Mucosa of descending colon (tissue), 3 donors: ENCODE data around the gene REEP2. TPM values are rescaled to one million over a fixed set of nuclear protein-coding genes. Genes with fewer than 3 reads are reported as not detected.

Experiments used
- ATAC-seq: fragments of 200-7000 bp; cut with Tn5 transposase; one replicate; pipeline ENCODE4 v1.9.1; 2020; ENCODE audit warnings: mild to moderate bottlenecking, moderate library complexity
- DNase-seq, 3 donors: peaks; one replicate each; pipeline ENCODE4 v3.0.0-alpha.2; 2020
- H3K36me3 ChIP-seq: fragments of 200-600 bp; one replicate; pipeline ENCODE4 v1.8.0; 2021; ENCODE audit warnings: low read depth, mild to moderate bottlenecking
- H3K4me1 ChIP-seq: fragments of 200-600 bp; one replicate; pipeline ENCODE4 v1.8.0; 2021; ENCODE audit warnings: low read depth, mild to moderate bottlenecking
- H3K4me3 ChIP-seq: fragments of 200-600 bp; one replicate; pipeline ENCODE4 v1.8.0; 2021; ENCODE audit warnings: mild to moderate bottlenecking
- H3K9me3 ChIP-seq: fragments of 200-600 bp; one replicate; pipeline ENCODE4 v1.8.0; 2021; ENCODE audit warnings: mild to moderate bottlenecking
- CTCF ChIP-seq: fragments of 200-600 bp; IDR thresholded peaks from one replicate; pipeline ENCODE4 v1.8.0; 2022; ENCODE audit warnings: antibody characterized with exemption, mild to moderate bottlenecking
- intact Hi-C, 2 donors: fragments of 100-400 bp; cut with DNase I in 1 of 2; cut with micrococcal nuclease in 1 of 2; formaldehyde crosslinking; loops; one replicate each; pipeline versions ENCODE4 v1.11.0 to v1.11.1; 2022; cut with DNase I, micrococcal nuclease
- total RNA-seq, 3 donors: library from RNA; stranded (reverse); fragmentation: NEBNext Ultra II Directional in 2 of 3; extraction: Animal tissue kit (Norgen Biotek cat#: 25700) in 2 of 3; gene quantifications; one replicate each; pipeline versions ENCODE4 v1.2.1 to v1.2.4, GENCODE V29; 2021 to 2023
- donor health status: DM: no; HTN: no; CAD: no; lungs with moderate emphysema.
- donor health status: DM: no; HTN: no; CAD: no.
- donor health status: DM: no; HTN: yes; CAD: no.

REEP2 gene
- total RNA-seq, 3 donors from 2014 or later = 1.0 to 16.3 (median 2.7) TPM

- intact Hi-C loops = no loop called here
- no peak for ATAC-seq
- peak in 2 of 3 donors; percentile 60 to 65 for DNase-seq
- H3K4me1 ChIP-seq = peaks cover 13% of the 10 kb centered on the region
- no peaks in the 10 kb centered on the region for H3K9me3 ChIP-seq
- no peak for TF ChIP-seq CTCF
- no peaks in the 10 kb centered on the region for H3K36me3 ChIP-seq
- no peak overlapping the region for H3K4me3 ChIP-seq
Measured at GRCh38 chr5:138466900-138467710, 28.2 kb downstream of the REEP2 start.

- ATAC-seq = no peak
- no peak for TF ChIP-seq CTCF
- peaks cover 13% of the 10 kb centered on the region for H3K4me1 ChIP-seq
- DNase-seq = no peak
- H3K4me3 ChIP-seq = no peak overlapping the region
- H3K9me3 ChIP-seq = no peaks in the 10 kb centered on the region
- intact Hi-C loops = no loop called here
- no peaks in the 10 kb centered on the region for H3K36me3 ChIP-seq
Measured at GRCh38 chr5:138467711-138468132, 28.9 kb downstream of the REEP2 start.

DNA sequence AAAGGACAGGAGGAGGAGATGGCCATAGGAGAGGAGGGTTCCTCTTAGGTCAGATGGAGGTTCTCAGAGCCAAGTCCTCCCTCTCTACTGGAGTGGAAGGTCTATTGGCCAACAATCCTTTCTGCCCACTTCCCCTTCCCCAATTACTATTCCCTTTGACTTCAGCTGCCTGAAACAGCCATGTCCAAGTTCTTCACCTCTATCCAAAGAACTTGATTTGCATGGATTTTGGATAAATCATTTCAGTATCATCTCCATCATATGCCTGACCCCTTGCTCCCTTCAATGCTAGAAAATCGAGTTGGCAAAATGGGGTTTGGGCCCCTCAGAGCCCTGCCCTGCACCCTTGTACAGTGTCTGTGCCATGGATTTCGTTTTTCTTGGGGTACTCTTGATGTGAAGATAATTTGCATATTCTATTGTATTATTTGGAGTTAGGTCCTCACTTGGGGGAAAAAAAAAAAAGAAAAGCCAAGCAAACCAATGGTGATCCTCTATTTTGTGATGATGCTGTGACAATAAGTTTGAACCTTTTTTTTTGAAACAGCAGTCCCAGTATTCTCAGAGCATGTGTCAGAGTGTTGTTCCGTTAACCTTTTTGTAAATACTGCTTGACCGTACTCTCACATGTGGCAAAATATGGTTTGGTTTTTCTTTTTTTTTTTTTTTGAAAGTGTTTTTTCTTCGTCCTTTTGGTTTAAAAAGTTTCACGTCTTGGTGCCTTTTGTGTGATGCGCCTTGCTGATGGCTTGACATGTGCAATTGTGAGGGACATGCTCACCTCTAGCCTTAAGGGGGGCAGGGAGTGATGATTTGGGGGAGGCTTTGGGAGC is 29.5 kb downstream of the REEP2 start:
- H3K4me3 ChIP-seq = no peak overlapping the region
- no peak for DNase-seq
- no peak for TF ChIP-seq CTCF
- intact Hi-C loops = no loop called here
- no peaks in the 10 kb centered on the region for H3K36me3 ChIP-seq
- ATAC-seq = no peak
- H3K9me3 ChIP-seq = no peaks in the 10 kb centered on the region
- H3K4me1 ChIP-seq = peaks cover 12% of the 10 kb centered on the region

DNA sequence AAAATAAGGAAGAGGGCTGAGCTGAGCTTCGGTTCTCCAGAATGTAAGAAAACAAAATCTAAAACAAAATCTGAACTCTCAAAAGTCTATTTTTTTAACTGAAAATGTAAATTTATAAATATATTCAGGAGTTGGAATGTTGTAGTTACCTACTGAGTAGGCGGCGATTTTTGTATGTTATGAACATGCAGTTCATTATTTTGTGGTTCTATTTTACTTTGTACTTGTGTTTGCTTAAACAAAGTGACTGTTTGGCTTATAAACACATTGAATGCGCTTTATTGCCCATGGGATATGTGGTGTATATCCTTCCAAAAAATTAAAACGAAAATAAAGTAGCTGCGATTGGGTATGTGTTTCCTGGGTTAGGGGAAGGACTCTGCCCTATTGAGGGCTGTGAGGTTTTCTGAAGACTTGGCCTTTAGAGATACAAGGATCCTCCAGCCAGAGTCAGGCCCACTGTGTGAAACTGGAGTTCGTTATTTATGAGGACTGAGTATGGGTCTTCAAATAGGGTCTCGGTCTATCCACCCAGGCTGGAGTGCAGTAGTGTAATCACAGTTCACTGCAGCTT is 30.2 kb downstream of the REEP2 start:
- no peak for TF ChIP-seq CTCF
- Histone ChIP-seq H3K9me3 (no peaks in the 10 kb centered on the region), H3K36me3 (no peaks in the 10 kb centered on the region), H3K4me3 (no peak overlapping the region), H3K4me1 (peaks cover 10% of the 10 kb centered on the region)
- ATAC-seq (no peak), DNase-seq (no peak)
- intact Hi-C loops = no loop called here

GRCh38 chr5:138469540-138470321 is 30.9 kb downstream of the REEP2 start:
- peak; percentile 2 for ATAC-seq
- Histone ChIP-seq H3K9me3 (no peaks in the 10 kb centered on the region), H3K36me3 (no peaks in the 10 kb centered on the region), H3K4me1 (peaks cover 10% of the 10 kb centered on the region), H3K4me3 (no peak overlapping the region)
- TF ChIP-seq CTCF = no peak
- intact Hi-C loops = no loop called here
- no peak for DNase-seq
